IMR-90 (cell line): Measurements from ENCODE around the gene ATRNL1. TPM values are rescaled to one million over a fixed set of nuclear protein-coding genes. Genes with fewer than 3 reads are reported as not detected.

Experiments used
- ATAC-seq: fragments of 200-7000 bp; cut with Tn5 transposase; 2 replicates; pipeline ENCODE4 v1.9.1; 2020; ENCODE audit warnings: low read depth, mild to moderate bottlenecking, moderate library complexity
- BruUV-seq: library from RNA; stranded (reverse); fragments of 400-500 nt; replicated peaks from 2 replicates; lab custom pipeline; 2021; lab: Mats Ljungman, UMichigan
- CTCF ChIA-PET: fragments of 300-600 bp; formaldehyde crosslinking; extraction: SDS; loops from one replicate; lab custom pipeline; 2021; ENCODE audit warnings: antibody characterized with exemption; lab: Yijun Ruan, JAX
- POLR2A ChIA-PET: fragments of 300-600 bp; sonication (Branson Sonifier 250); formaldehyde crosslinking; loops from one replicate; lab custom pipeline; 2022; ENCODE audit warnings: antibody characterized with exemption; ENCODE audit not compliant: unreplicated experiment; lab: Charles Lee
- DNase-seq: peaks from one replicate; pipeline ENCODE4 v3.0.0; 2013
- H2AFZ ChIP-seq: replicated peaks from 2 replicates; pipeline ENCODE3; 2013; ENCODE audit warnings: low read length, mild to moderate bottlenecking; ENCODE audit not compliant: poor library complexity
- H2AK5ac ChIP-seq: 2 replicates; pipeline ENCODE4 v1.6.1; 2013; ENCODE audit warnings: low read depth, low read length, inconsistent platforms
- H2AK9ac ChIP-seq: replicated peaks from 2 replicates; pipeline ENCODE3; 2013; ENCODE audit warnings: mild to moderate bottlenecking, low read depth, low read length, moderate library complexity; ENCODE audit not compliant: poor library complexity
- H2BK120ac ChIP-seq: 2 replicates; pipeline ENCODE4 v1.6.1; 2013; ENCODE audit warnings: low read depth, low read length, inconsistent platforms
- H2BK15ac ChIP-seq: 3 replicates; pipeline ENCODE4 v1.6.1; 2013; ENCODE audit warnings: low read depth, low read length, inconsistent platforms
- H2BK20ac ChIP-seq: 2 replicates; pipeline ENCODE4 v1.6.1; 2013; ENCODE audit warnings: low read depth, mild to moderate bottlenecking, inconsistent platforms, low read length, moderate library complexity
- H2BK5ac ChIP-seq: 2 replicates; pipeline ENCODE4 v1.6.1; 2013; ENCODE audit warnings: mild to moderate bottlenecking, low read depth, low read length, inconsistent platforms; ENCODE audit not compliant: poor library complexity, severe bottlenecking
- H3K14ac ChIP-seq: replicated peaks from 2 replicates; pipeline ENCODE4 v1.6.1; 2013; ENCODE audit warnings: low read depth, low read length, inconsistent platforms
- H3K18ac ChIP-seq: 2 replicates; pipeline ENCODE4 v1.6.1; 2013; ENCODE audit warnings: low read depth, low read length, control low read depth
- H3K23ac ChIP-seq: 2 replicates; pipeline ENCODE4 v1.6.1; 2013; ENCODE audit warnings: low read depth, low read length, inconsistent platforms
- H3K27ac ChIP-seq: 2 replicates; pipeline ENCODE4 v1.5.1; 2013; ENCODE audit warnings: mild to moderate bottlenecking, control low read depth, low read length; ENCODE audit not compliant: insufficient read depth
- H3K27me3 ChIP-seq: 2 replicates; pipeline ENCODE4 v1.6.1; 2013; ENCODE audit warnings: low read length; ENCODE audit not compliant: control insufficient read depth, insufficient read depth
- H3K36me3 ChIP-seq: 2 replicates; pipeline ENCODE4 v1.6.1; 2013; ENCODE audit warnings: low read length, mixed read lengths; ENCODE audit not compliant: control insufficient read depth, insufficient read depth
- H3K4ac ChIP-seq: 2 replicates; pipeline ENCODE4 v1.6.1; 2013; ENCODE audit warnings: low read depth, low read length, inconsistent platforms
- H3K4me1 ChIP-seq: 2 replicates; pipeline ENCODE4 v1.6.1; 2013; ENCODE audit warnings: low read length, mixed read lengths; ENCODE audit not compliant: control insufficient read depth, insufficient read depth
- H3K4me2 ChIP-seq: 2 replicates; pipeline ENCODE4 v1.6.1; 2013; ENCODE audit warnings: low read depth, mild to moderate bottlenecking, control low read depth, low read length, moderate library complexity
- H3K4me3 ChIP-seq: 2 replicates; pipeline ENCODE4 v1.5.1; 2013; ENCODE audit warnings: low read depth, mild to moderate bottlenecking, control low read depth, low read length, moderate library complexity; ENCODE audit not compliant: insufficient read depth
- H3K56ac ChIP-seq: 2 replicates; pipeline ENCODE4 v1.6.1; 2013; ENCODE audit warnings: low read length, inconsistent platforms; ENCODE audit not compliant: insufficient read depth; ENCODE audit errors: extremely low read depth
- H3K79me1 ChIP-seq, 2 experiments: 2 replicates each; pipeline ENCODE4 v1.6.1; 2013; ENCODE audit warnings: low read length in 2 of 2, inconsistent platforms in 1 of 2, low read depth in 1 of 2
- H3K9ac ChIP-seq: 2 replicates; pipeline ENCODE4 v1.6.1; 2013; ENCODE audit warnings: low read depth, low read length, control low read depth
- H3K9me1 ChIP-seq: 2 replicates; pipeline ENCODE4 v1.6.1; 2013; ENCODE audit warnings: low read length, inconsistent platforms; ENCODE audit not compliant: insufficient read depth
- H3K9me3 ChIP-seq: 2 replicates; pipeline ENCODE4 v1.6.1; 2013; ENCODE audit warnings: low read length; ENCODE audit not compliant: control insufficient read depth, insufficient read depth
- H4K20me1 ChIP-seq: 2 replicates; pipeline ENCODE4 v1.6.1; 2013; ENCODE audit warnings: low read length, inconsistent platforms; ENCODE audit not compliant: insufficient read depth
- H4K5ac ChIP-seq: 2 replicates; pipeline ENCODE4 v1.6.1; 2013; ENCODE audit warnings: mild to moderate bottlenecking, low read depth, low read length, control low read depth
- H4K8ac ChIP-seq, 2 experiments: 2 replicates each; pipeline ENCODE4 v1.6.1; 2013; ENCODE audit warnings: low read depth in 2 of 2, low read length in 2 of 2, control low read depth in 1 of 2, inconsistent platforms in 1 of 2
- H4K91ac ChIP-seq: 2 replicates; pipeline ENCODE4 v1.6.1; 2013; ENCODE audit warnings: low read depth, low read length, inconsistent platforms; ENCODE audit not compliant: insufficient read depth
- BHLHE40 ChIP-seq: fragments of 150-350 bp; IDR thresholded peaks from 2 replicates; pipeline ENCODE4 v1.6.1; 2016; ENCODE audit warnings: mild to moderate bottlenecking, low read depth, low read length
- CHD1 ChIP-seq: IDR thresholded peaks from 2 replicates; pipeline ENCODE4 v1.6.1; 2012; ENCODE audit warnings: low read depth, low read length, improper control_type of control experiment
- MAZ ChIP-seq: IDR thresholded peaks from 2 replicates; pipeline ENCODE4 v1.6.1; 2012; ENCODE audit warnings: low read depth, mild to moderate bottlenecking, low read length, improper control_type of control experiment, moderate library complexity, borderline replicate concordance
- MXI1 ChIP-seq: IDR thresholded peaks from 2 replicates; pipeline ENCODE4 v1.6.1; 2012; ENCODE audit warnings: low read depth, mild to moderate bottlenecking, low read length, moderate library complexity, borderline replicate concordance
- RAD21 ChIP-seq: IDR thresholded peaks from 2 replicates; pipeline ENCODE4 v1.6.1; 2012; ENCODE audit warnings: low read length, improper control_type of control experiment
- RCOR1 ChIP-seq: IDR thresholded peaks from 2 replicates; pipeline ENCODE4 v1.6.1; 2012; ENCODE audit warnings: mild to moderate bottlenecking, low read length, improper control_type of control experiment; ENCODE audit not compliant: insufficient replicate concordance
- SMC3 ChIP-seq: fragments of 150-350 bp; IDR thresholded peaks from 2 replicates; pipeline ENCODE4 v1.6.1; 2016; ENCODE audit warnings: low read depth, mild to moderate bottlenecking, antibody characterized with exemption, low read length, moderate library complexity
- WGBS, 2 experiments: methylation state at CpG; one replicate each; pipeline versions ENCODE4 v1.1.5 to v1.1.7; 2013; ENCODE audit warnings: missing lambda C conversion rate in 2 of 2; ENCODE audit not compliant: insufficient read length in 1 of 2; ENCODE audit errors: extremely low coverage in 2 of 2; 5-methylcytosine and 5-hydroxymethylcytosine counted together
- dilution Hi-C: fragments of 300-500 bp; cut with HindIII; formaldehyde crosslinking; loops from one replicate; pipeline ENCODE4 v1.14.3; 2018; ENCODE audit warnings: low sequenced_read_pairs; ENCODE audit not compliant: unreplicated experiment
- in situ Hi-C: fragments of 300-500 bp; cut with MboI; formaldehyde crosslinking; loops from 3 replicates; pipeline ENCODE4 v1.14.3; 2019; ENCODE audit warnings: low sequenced_read_pairs, inconsistent platforms, mixed read lengths
- intact Hi-C: fragments of 100-400 bp; cut with micrococcal nuclease; formaldehyde crosslinking; loops from 2 replicates; pipeline ENCODE4 v1.10.0; 2022
- polyA plus RNA-seq, 3 experiments: library from polyadenylated mRNA; depleted of rRNA; stranded (reverse); fragments of >200 nt; gene quantifications; 2 replicates each; pipeline ENCODE4 v1.2.3, GENCODE V29; 2012; ENCODE audit warnings: low replicate concordance in 1 of 3
- total RNA-seq: library from RNA; depleted of rRNA; stranded (reverse); fragments of >200 nt; gene quantifications from 2 replicates; pipeline ENCODE4 v1.2.3, GENCODE V29; 2012
- TF ChIP-seq, protein P1 (sequence below): fragments of 150-350 bp; IDR thresholded peaks from 2 replicates; pipeline ENCODE4 v1.6.1; 2017; ENCODE audit warnings: mild to moderate bottlenecking, antibody characterized with exemption, low read length, low read depth
- TF ChIP-seq, protein P2 (sequence below): fragments of 150-350 bp; IDR thresholded peaks from 2 replicates; pipeline ENCODE4 v1.6.1; 2016; ENCODE audit warnings: low read depth, mild to moderate bottlenecking, low read length, moderate library complexity, borderline replicate concordance

Gene ATRNL1
- total and polyA plus RNA-seq, 2 of the 4 experiments (the other 2 are of a cell fraction) = 0.18 to 0.19 TPM

DNA sequence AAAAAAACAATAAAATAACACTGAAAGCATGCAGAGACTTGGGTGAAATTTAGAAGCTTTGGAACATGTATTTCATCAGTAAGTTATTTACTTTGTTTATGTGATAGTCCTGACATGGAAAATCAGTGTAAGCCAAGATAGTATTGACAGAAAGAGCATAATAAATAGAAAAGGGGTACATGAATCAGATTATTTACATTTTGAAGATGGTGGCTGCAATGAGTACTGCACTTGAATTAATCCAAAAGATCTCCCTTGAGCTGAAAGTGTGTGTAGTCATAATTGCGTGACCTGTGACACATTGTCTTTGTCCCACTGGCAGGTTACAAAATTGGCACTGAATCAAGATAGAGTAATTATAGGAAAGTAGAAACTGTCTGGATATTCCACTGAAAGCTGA, 617.0 kb downstream of the ATRNL1 start:
- Histone ChIP-seq H3K4ac (no peak overlapping the region), H3K18ac (no peak overlapping the region), H3K27me3 (no peaks in the 10 kb centered on the region), H4K5ac (no peak overlapping the region), H3K36me3 (no peaks in the 10 kb centered on the region), H3K9me3 (no peaks in the 10 kb centered on the region), H2BK15ac (no peak overlapping the region), H4K8ac (no peak overlapping the region), H3K4me3 (no peak overlapping the region), H3K79me1 (no peaks in the 10 kb centered on the region), H2BK20ac (no peak overlapping the region), H3K4me1 (no peaks in the 10 kb centered on the region), H3K27ac (no peak overlapping the region), H2AK9ac (no peak overlapping the region), H2AK5ac (no peak overlapping the region), H3K56ac (no peak overlapping the region), H4K91ac (no peak overlapping the region), H2BK120ac (no peak overlapping the region), H4K20me1 (no peaks in the 10 kb centered on the region), H3K9ac (no peak overlapping the region), H2AFZ (no peak overlapping the region), H3K14ac (no peak overlapping the region), H3K23ac (no peak overlapping the region), H3K4me2 (no peak overlapping the region), H3K9me1 (no peaks in the 10 kb centered on the region), H2BK5ac (no peak overlapping the region)
- ChIA-PET POLR2A (no interaction called here), CTCF (interaction anchor here (0.8 to 1.0 kb wide), 2 partner anchors 62 to 676 kb away, joined by 3 read pairs; no protein-coding TSS in a partner anchor)
- in situ Hi-C loops = no loop called here
- intact Hi-C loops = no loop called here
- dilution Hi-C loops = no loop called here
- ATAC-seq = no peak
- WGBS, 2 experiments = no CpG with 5 or more reads among the region's 1 CpG
- BruUV-seq = no TSS peak
- TF ChIP-seq CHD1 (no peak), BHLHE40 (no peak), RAD21 (no peak), MAZ (no peak), SMC3 (no peak), MXI1 (no peak), RCOR1 (no peak)
- TF ChIP-seq, protein P1, sequence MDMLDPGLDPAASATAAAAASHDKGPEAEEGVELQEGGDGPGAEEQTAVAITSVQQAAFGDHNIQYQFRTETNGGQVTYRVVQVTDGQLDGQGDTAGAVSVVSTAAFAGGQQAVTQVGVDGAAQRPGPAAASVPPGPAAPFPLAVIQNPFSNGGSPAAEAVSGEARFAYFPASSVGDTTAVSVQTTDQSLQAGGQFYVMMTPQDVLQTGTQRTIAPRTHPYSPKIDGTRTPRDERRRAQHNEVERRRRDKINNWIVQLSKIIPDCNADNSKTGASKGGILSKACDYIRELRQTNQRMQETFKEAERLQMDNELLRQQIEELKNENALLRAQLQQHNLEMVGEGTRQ = no peak
- TF ChIP-seq, protein P2, sequence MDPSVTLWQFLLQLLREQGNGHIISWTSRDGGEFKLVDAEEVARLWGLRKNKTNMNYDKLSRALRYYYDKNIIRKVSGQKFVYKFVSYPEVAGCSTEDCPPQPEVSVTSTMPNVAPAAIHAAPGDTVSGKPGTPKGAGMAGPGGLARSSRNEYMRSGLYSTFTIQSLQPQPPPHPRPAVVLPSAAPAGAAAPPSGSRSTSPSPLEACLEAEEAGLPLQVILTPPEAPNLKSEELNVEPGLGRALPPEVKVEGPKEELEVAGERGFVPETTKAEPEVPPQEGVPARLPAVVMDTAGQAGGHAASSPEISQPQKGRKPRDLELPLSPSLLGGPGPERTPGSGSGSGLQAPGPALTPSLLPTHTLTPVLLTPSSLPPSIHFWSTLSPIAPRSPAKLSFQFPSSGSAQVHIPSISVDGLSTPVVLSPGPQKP = no peak
- DNase-seq = no peak
